COLO668 (cell line): Measurements from ENCODE around the gene GPR37.
A peak's percentile ranks its signal among the peaks of the same experiment; 100 is the strongest.

ENCODE experiments used
- DNase-seq: peaks from one replicate; lab custom pipeline; 2025; ENCODE audit not compliant: unreplicated experiment; lab: John Stamatoyannopoulos, UW

GPR37 gene

DNA sequence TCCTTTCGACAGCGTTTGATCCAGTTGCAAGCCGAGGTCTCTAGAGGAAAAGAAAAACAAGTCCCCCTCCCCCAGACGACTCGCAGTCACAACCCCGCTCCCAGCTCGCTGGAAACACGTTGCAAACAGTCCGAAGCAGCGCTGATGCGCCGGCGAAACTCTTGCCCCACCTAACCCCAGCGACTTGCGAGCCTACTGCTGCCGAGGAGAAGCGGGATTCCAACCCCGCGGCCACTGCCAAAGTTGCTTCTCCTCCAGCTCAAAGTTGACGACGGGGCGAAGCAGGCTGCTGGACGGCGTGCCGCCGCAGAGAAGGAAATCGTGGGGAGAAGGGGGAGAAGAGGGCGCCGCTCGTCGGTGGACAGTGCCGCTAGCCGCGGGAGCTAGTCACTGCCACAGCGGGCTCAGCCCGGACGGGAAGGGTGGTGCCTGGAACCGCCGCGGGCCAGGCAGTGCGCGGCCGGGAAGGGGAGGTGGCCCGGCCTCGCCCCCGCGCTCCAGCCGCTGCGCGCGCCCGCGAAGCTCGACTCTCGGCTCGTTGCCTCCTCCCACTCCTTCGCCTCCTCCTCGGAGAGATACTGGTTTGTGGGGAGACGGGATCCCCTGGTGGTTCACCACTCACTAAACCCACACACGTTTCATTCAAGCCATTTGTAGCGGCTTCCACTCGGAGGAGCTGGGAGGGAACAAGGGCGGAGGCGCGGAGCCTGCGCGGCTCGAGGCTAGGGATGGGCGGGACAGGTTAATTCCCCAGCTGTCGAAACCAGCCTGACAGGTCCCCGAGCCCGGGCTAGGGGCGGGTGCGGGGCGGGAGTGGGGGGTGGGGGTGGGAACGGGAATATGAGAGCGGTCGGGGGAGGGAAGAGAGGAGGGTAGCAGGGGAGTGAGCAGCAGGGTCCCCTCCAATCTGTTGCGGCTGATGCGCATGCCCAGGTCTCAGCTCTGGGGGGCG, at the start of gene GPR37:
GPR37 (minus strand) TSS at position 392 of the 952 bp plus-strand sequence. CDS start 816 bp downstream, outside the sequence.
- peak; percentile 91 for DNase-seq

- no peak for DNase-seq
Observed at GRCh38 chr7:124813994-124814798, 48.6 kb upstream of the GPR37 start.

DNA sequence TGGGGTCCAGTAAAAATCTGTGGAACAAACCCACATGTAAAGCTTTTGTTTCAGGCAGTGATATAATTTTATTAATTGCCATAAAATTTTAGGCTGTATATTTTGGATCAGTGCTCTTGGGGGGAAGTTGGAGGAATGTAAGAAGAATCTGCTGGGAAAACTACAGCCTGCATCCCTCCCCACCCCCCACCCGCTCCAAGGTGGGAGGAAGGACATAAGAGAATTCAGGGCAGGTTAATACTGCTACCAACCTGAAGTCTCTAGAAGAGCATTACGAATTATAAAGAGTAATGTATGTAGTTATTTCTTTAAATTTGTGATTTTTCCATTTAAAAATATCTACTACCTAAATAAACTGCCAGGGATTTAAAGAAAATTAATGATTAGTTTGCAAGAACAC, 47.2 kb upstream of the GPR37 start:
- no peak for DNase-seq

GRCh38 chr7:124811341-124811740, 45.7 kb upstream of the GPR37 start:
- no peak for DNase-seq

GRCh38 chr7:124810605-124811004, 45.0 kb upstream of the GPR37 start:
- no peak for DNase-seq

- no peak for DNase-seq
Observed at GRCh38 chr7:124808206-124808605, 42.6 kb upstream of the GPR37 start.

GRCh38 chr7:124801330-124801895, 35.8 kb upstream of the GPR37 start:
- no peak for DNase-seq

DNA sequence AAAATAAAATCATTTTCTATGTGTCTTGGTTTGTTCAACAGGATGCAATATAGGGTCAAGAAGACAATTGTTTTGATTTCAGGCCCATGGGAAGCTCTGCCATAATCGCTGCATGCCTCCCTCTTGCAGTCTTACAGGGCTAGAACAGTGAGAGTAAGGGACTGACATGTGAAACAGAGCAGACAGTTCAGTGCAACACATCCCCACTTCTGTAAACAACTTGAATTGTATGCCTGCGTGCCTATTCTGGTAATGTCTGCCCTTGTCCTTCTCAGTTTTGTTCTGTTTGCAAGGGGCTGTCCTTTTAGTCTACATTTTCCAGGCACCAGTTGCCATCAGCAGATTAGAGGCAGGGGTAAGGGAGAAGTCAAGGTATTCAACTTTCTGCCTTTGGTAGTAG, 34.8 kb upstream of the GPR37 start:
- DNase-seq = no peak

DNA sequence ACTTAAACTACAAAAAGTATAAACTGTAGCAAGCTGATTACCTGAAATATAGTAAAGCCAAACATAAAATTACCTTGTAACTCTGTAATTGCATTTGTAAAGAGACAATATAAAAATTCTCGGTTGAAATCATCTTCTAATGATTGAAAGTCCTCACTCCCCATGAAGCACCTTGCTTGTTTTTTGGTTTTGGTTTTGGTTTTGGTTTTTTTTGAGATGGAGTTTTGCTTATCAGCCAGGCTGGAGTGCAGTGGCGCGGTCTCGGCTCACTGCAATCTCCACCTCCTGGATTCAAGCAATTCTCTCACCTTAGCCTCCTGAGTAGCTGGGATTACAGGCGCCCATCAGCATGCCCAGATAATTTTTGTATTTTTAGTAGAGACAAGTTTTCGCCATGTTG, 33.9 kb upstream of the GPR37 start:
- no peak for DNase-seq

GRCh38 chr7:124796771-124797170, 31.2 kb upstream of the GPR37 start:
- no peak for DNase-seq

- DNase-seq = no peak
Observed at GRCh38 chr7:124792696-124793095, 27.1 kb upstream of the GPR37 start.

- no peak for DNase-seq
Observed at GRCh38 chr7:124792002-124792401, 26.4 kb upstream of the GPR37 start.

- DNase-seq = no peak
Observed at GRCh38 chr7:124791426-124791825, 25.8 kb upstream of the GPR37 start.

DNA sequence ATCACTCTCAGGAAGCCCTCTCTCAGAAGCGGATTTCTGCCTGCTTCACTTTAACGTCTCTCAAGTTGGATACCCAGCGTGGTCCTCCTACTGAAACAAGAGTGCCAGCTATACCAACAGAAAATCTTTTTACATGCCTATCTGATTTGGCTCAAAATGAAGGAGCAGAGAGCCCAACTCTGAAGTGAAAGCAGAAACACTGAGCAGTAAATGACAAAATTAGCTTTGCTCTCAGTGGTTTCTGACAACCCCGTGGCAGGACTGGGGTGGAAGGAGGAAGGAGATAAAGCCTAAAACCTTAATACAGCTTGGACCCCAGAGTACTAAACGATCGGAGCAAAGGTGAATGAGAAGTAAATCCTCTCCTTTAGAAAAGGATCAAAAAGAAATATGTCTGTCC, 25.1 kb upstream of the GPR37 start:
- no peak for DNase-seq

GRCh38 chr7:124785994-124786393, 20.4 kb upstream of the GPR37 start:
- no peak for DNase-seq

DNA sequence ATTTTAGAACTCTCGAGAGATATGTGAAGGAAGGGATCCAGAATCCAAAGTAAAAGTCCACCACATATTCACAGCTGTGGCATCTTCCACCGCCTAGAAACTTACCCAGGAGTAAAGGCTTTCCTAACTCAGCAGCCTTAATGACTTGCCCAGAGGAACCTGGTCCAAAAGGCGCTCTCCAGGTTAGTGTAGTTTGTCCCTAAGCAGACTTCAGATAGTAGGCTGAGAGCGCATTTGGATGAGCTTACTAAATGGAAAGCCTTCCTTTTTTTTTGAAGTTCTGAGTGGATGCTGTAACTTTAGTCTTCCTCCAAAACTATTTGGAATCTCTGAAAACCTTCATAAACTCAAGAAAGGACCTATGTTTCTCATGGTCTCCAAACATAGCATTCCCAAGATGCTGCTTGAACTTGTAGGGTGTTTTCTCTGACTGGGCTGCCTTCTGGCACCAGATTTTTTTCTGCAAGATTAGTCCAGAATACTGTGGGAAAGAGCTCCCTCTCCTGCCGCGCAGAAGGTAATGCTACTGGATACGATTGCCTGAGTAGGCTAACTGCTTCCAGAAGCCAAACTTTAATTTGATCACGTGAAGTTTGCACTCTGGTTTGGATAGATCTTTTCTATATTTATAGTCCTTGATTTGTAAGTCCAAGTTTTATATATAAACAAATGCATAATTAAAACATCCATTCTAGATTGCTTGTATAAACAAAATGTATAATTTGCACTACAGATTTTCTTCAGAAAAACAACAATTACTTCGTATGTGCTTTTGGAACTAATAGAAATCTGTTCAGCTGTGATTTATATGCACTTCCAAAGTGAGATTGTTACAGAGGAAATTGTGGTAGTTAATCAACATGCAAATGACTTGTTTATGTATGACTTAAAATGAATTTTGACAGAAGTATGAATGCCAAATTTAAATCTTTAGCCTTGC, 19.6 kb upstream of the GPR37 start:
- DNase-seq = peak; percentile 46

DNA sequence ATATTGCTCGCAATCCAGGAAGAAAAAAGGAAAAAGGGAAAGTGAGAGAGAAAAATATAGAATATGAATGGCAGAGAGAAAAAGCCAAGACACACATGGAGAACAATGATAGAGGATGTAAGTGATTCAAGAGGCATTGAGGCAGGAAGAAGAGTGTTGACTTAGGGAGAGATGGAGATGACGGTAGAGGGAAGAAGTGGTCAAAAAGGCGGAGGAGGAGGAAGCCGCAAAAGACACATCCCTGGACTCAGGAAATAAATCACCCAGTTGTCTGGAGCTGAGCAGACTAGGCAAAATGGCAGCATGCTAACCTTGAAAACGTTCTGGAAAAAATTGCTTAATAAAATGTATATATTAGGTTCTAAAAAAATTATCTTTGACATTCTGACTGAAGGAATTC, 17.7 kb upstream of the GPR37 start:
- DNase-seq = no peak

DNA sequence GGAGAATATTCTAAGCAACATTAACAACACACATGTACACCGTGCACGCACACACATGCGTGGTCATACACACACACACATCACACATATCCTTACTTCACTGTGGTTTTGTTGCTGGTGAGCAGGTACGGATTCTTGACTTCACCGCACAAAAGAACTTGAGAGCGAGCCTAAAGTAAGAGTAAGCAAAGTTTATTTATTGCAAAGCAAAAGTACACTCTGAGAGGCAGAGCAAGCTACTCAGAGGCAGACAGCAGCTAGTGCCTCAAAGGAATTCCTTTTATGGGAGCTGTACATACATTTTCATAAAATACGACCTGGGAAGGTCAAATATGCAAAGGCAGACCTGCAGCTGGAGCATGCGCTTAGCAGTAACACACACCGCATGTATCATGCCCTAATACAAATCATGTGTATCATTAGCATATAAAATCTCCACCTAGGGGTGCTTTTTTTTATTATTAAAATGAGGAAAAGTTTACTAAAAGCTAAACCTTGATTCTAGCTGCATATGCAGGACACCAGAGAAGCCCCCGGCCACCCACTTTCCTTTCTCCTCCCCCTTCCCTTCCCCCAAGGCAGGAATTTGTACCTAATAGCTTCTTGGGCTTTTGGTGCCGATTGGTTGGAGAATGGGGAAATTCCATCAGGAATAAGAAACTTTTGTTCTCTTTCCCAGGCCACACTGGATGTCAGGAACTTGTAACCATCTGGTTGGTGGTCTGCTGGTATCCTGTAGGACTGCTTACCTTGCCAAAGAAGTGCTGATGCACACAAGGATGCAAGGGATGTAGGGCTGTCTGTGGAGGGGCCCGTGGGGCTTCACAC, 16.5 kb upstream of the GPR37 start:
- no peak for DNase-seq

- no peak for DNase-seq
Observed at GRCh38 chr7:124781418-124781817, 15.8 kb upstream of the GPR37 start.

DNA sequence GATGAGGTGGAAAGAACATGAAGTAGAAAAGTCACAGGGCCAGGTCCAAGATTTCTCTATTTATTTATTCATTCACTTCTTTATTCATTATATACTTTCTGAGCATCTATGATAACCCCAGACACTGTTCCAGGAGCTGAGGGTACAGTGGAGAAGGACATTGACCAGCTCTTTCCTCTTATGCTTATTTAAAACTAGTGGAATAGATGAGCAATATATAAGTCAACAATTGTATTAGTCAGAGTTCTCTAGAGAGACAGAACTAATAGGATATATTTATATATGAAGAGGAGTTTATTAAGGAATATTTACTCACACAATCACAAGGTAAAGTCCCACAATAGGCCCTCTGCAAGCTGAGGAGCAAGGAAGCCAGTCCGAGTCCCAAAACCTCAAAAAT, 15.0 kb upstream of the GPR37 start:
- DNase-seq = no peak
